Spinal cord (tissue), 10 donors: Measurements from ENCODE around the gene FREM1. TPM values are rescaled to one million over a fixed set of nuclear protein-coding genes. Genes with fewer than 3 reads are reported as not detected.

ENCODE experiments used
- DNase-seq, 6 donors: peaks; one replicate each; pipeline versions ENCODE4 v3.0.0 to v3.0.0-alpha.2; 2013 to 2015; ENCODE audit warnings: low spot score in 6 of 6, low read depth in 4 of 6
- H3K27ac ChIP-seq: one replicate; pipeline ENCODE4 v1.5.1; 2013; ENCODE audit warnings: low read depth, low read length, control low read depth
- H3K27me3 ChIP-seq: one replicate; pipeline ENCODE4 v1.6.1; 2013; ENCODE audit warnings: low read length; ENCODE audit not compliant: control insufficient read depth, insufficient read depth
- H3K36me3 ChIP-seq: one replicate; pipeline ENCODE4 v1.6.1; 2013; ENCODE audit warnings: low read length; ENCODE audit not compliant: control insufficient read depth, insufficient read depth
- H3K4me1 ChIP-seq: one replicate; pipeline ENCODE4 v1.6.1; 2013; ENCODE audit warnings: low read length; ENCODE audit not compliant: control insufficient read depth, insufficient read depth
- H3K4me3 ChIP-seq: one replicate; pipeline ENCODE4 v1.5.1; 2013; ENCODE audit warnings: low read depth, low read length, control low read depth
- H3K9me3 ChIP-seq: one replicate; pipeline ENCODE4 v1.6.1; 2013; ENCODE audit warnings: low read length; ENCODE audit not compliant: control insufficient read depth, insufficient read depth
- WGBS: methylation state at CpG from one replicate; pipeline ENCODE4 v1.1.5; 2013; ENCODE audit warnings: missing lambda C conversion rate; ENCODE audit not compliant: insufficient coverage; 5-methylcytosine and 5-hydroxymethylcytosine counted together
- polyA plus RNA-seq, 2 donors: library from polyadenylated mRNA; unstranded; fragments of 120-200 nt; gene quantifications; one replicate each; pipeline ENCODE4 v1.2.1, GENCODE V29; 2013; ENCODE audit not compliant: insufficient read length in 2 of 2
- total RNA-seq, 2 donors: library from RNA; depleted of rRNA in 1 of 2; stranded (reverse); fragments of 120-200 nt in 1 of 2; fragments of >200 nt in 1 of 2; gene quantifications; one replicate each; pipeline versions ENCODE4 v1.2.3 to v1.2.4, GENCODE V29; 2013 to 2014
- donor health status: healthy.

FREM1 gene
- total and polyA plus RNA-seq, 4 donors, result 20.8 to 41.5 (median 35.6) TPM

- Histone ChIP-seq H3K27ac (no peak overlapping the region), H3K4me1 (no peaks in the 10 kb centered on the region), H3K4me3 (no peak overlapping the region), H3K9me3 (no peaks in the 10 kb centered on the region), H3K27me3 (no peaks in the 10 kb centered on the region), H3K36me3 (no peaks in the 10 kb centered on the region)
- no peak for DNase-seq
- WGBS, result no CpG with 5 or more reads among the region's 5 CpGs
Observed at GRCh38 chr9:14733133-14733532, 177.1 kb downstream of the FREM1 start.

GRCh38 chr9:14731294-14731981 lies 178.8 kb downstream of the FREM1 start:
- no peak for DNase-seq
- no peaks in the 10 kb centered on the region for H3K9me3 ChIP-seq
- H3K36me3 ChIP-seq, result no peaks in the 10 kb centered on the region
- no CpG with 5 or more reads among the region's 1 CpG for WGBS
- H3K4me1 ChIP-seq, result no peaks in the 10 kb centered on the region
- no peaks in the 10 kb centered on the region for H3K27me3 ChIP-seq
- no peak overlapping the region for H3K27ac ChIP-seq
- H3K4me3 ChIP-seq, result no peak overlapping the region

- Histone ChIP-seq H3K4me1 (no peaks in the 10 kb centered on the region), H3K4me3 (no peak overlapping the region), H3K27ac (no peak overlapping the region), H3K9me3 (no peaks in the 10 kb centered on the region), H3K36me3 (no peaks in the 10 kb centered on the region), H3K27me3 (no peaks in the 10 kb centered on the region)
- peak in 1 of 6 donors; percentile 92 for DNase-seq
- no CpG with 5 or more reads among the region's 2 CpGs for WGBS
Observed at GRCh38 chr9:14730461-14730898, 179.7 kb downstream of the FREM1 start.

- Histone ChIP-seq H3K27me3 (no peaks in the 10 kb centered on the region), H3K27ac (no peak overlapping the region), H3K4me3 (no peak overlapping the region), H3K4me1 (no peaks in the 10 kb centered on the region), H3K9me3 (no peaks in the 10 kb centered on the region), H3K36me3 (no peaks in the 10 kb centered on the region)
- no peak for DNase-seq
- WGBS, result no CpG with 5 or more reads among the region's 4 CpGs
Observed at GRCh38 chr9:14723301-14723700, 186.9 kb downstream of the FREM1 start.

- H3K36me3 ChIP-seq, result no peaks in the 10 kb centered on the region
Observed at GRCh38 chr9:14722391-14723035, 187.7 kb downstream of the FREM1 start, which contains the start of gene CER1. TSS of gene CER1 (minus strand) at chr9:14722733. CDS start at chr9:14722672, 61 bp downstream.

GRCh38 chr9:14719231-14719923 lies 190.9 kb downstream of the FREM1 start:
- Histone ChIP-seq H3K36me3 (no peaks in the 10 kb centered on the region), H3K9me3 (no peaks in the 10 kb centered on the region), H3K4me3 (no peak overlapping the region), H3K4me1 (no peaks in the 10 kb centered on the region), H3K27ac (no peak overlapping the region), H3K27me3 (no peaks in the 10 kb centered on the region)
- DNase-seq, result no peak
- WGBS, result 74% methylated on average over 4 of the region's 8 CpGs

More at GRCh38 chr9:14722391-14723035, 187.7 kb downstream of the FREM1 start, which contains the start of gene CER1:
- Histone ChIP-seq H3K27me3 (no peaks in the 10 kb centered on the region), H3K4me1 (no peaks in the 10 kb centered on the region), H3K4me3 (no peak within 1 kb of the TSS), H3K9me3 (no peaks in the 10 kb centered on the region), H3K27ac (no peak within 1 kb of the TSS)
- peak in 2 of 6 donors; percentile 33 to 56 for DNase-seq
- 32% methylated on average over 7 of the region's 7 CpGs for WGBS

- H3K36me3 ChIP-seq, result no peaks in the 10 kb centered on the region
- no peak overlapping the region for H3K4me3 ChIP-seq
- WGBS, result 100% methylated on average over 1 of the region's 4 CpGs
- H3K27ac ChIP-seq, result no peak overlapping the region
- H3K27me3 ChIP-seq, result no peaks in the 10 kb centered on the region
- no peaks in the 10 kb centered on the region for H3K9me3 ChIP-seq
- H3K4me1 ChIP-seq, result no peaks in the 10 kb centered on the region
- DNase-seq, result no peak
Observed at GRCh38 chr9:14715102-14715501, 195.1 kb downstream of the FREM1 start.

- Histone ChIP-seq H3K4me3 (no peak overlapping the region), H3K27me3 (no peaks in the 10 kb centered on the region), H3K36me3 (no peaks in the 10 kb centered on the region), H3K27ac (no peak overlapping the region), H3K4me1 (no peaks in the 10 kb centered on the region), H3K9me3 (no peaks in the 10 kb centered on the region)
- 100% methylated on average over 1 of the region's 3 CpGs for WGBS
- DNase-seq, result no peak
Observed at GRCh38 chr9:14713187-14713767, 197.0 kb downstream of the FREM1 start.

GRCh38 chr9:14710804-14711203 lies 199.4 kb downstream of the FREM1 start:
- Histone ChIP-seq H3K36me3 (no peaks in the 10 kb centered on the region), H3K4me1 (no peaks in the 10 kb centered on the region), H3K4me3 (no peak overlapping the region), H3K27me3 (no peaks in the 10 kb centered on the region), H3K9me3 (no peaks in the 10 kb centered on the region), H3K27ac (no peak overlapping the region)
- DNase-seq, result no peak
